Activated CD8-positive, alpha-beta memory T cell treated with anti-CD3 and anti-CD28 coated beads, Interleukin-2, amount 50 U/mL, for 1 hour (primary cell): ENCODE results near the gene C15orf40.
"Not testable (repeated sequence)": the region's sequence is repeated elsewhere in the genome, so short reads cannot be mapped to it uniquely, and the experiment has no call there.

Source experiments
- DNase-seq: peaks from one replicate; pipeline ENCODE4 v3.0.0-alpha.2; 2020; ENCODE audit errors: extremely low read depth

C15orf40 gene

DNA sequence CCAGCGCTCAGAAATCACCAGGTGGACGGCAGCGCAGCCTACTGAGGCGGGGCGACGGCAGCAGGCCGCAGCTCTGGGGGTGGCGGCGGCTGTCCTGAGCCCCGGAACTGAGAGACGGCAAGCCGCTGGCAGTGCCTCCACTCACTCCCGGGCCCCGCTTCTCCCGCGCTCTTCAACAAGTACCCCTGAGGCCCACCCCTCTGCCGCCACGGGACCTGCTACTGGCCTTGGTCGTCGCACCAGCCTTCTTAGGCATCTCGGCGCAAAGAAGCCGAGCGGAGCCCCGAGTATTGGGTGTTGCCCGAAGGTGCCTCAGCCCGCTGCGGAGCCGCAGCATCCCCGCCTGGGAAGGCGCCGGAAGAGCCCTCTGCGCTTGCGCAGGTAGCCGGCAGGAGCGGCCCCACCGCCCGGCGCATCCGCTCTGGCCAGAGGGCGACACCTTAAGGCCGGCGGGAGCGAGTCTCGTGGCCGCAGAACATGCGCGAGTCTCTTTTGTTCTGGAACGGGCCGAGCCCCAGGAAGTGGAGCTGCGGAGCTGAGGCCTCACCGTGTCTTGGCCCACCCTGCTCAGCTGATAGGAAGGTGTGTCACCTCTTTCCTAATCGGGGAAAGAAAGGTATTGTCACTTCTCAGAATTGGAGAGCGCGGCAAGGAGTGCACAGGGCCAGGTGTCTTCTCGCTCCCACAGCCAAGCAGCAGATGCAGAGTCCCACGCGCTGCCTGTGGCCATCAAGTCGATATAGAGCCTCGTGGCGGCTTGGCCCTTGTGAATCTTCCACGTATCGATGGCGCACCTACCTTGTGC, at the start of gene C15orf40:
TSS of gene C15orf40 (minus strand) at position 369 of the 805 bp plus-strand sequence. CDS start at position 337, 32 bp downstream.
- peak; percentile 69 for DNase-seq

DNA sequence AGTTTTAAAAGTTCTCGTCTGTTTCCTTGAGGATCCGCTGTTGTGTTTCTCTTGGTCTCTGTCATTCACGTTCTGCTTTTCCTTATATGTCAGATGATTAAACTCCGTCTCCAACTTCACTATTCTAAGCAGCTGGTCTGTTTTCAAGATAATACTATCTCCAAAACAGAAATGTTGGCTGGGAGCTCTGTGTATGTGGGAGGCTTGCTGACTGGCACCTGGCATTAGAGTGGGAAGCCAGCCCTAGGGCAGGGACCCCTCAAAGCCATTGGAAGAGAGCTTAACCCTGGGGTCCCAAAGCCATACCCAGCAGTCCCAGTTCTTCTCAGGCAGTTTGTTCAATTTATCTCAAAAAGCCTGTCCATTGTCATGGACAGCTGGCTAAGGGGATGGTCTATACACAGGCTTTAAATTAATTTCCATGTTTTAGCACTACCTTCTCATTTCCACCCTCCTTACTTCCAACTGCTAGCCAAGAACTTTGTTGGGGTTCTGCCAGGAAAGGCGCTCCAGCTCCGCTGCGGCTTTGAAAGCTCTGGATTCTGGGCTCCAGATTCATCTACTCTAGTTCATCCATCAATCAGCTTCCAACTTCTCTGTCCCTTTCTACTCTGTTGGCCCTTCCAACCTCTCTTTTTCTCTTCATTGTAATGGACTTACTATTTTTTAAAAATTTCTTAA, 46.4 kb upstream of the C15orf40 start:
- no peak for DNase-seq

GRCh38 chr15:83057002-83057401, 45.6 kb upstream of the C15orf40 start:
- DNase-seq: no peak

GRCh38 chr15:83053151-83053550, 41.7 kb upstream of the C15orf40 start:
- no peak for DNase-seq

DNA sequence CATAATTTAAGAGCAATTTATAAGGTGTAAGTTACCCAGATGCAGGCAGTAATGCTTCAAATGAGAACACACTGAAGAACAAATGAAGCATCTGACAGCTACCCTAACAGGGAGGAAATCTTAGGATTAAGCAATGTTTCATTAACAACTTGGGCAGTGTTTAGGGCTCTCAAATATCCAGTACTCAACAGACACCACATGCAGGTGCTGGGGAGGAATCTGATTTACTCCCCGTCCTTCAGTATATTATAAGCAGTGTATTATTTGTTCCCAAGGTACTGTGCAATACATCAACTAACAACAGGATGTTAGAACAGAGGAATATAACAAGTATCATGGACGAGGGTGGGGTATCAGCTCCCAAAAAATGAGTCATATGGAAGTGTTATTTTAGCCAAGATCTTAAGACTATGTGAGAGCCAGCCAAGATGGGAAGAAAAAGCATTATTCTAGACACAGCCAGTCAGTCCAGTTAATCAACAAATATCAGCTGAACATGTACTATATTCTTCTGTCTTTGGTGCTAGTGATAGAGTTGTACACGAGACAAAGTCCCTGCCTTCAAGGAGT, 35.2 kb upstream of the C15orf40 start:
- no peak for DNase-seq

- no peak for DNase-seq
These were observed 32.7 kb upstream of the C15orf40 start for GRCh38 chr15:83044156-83044555.

DNA sequence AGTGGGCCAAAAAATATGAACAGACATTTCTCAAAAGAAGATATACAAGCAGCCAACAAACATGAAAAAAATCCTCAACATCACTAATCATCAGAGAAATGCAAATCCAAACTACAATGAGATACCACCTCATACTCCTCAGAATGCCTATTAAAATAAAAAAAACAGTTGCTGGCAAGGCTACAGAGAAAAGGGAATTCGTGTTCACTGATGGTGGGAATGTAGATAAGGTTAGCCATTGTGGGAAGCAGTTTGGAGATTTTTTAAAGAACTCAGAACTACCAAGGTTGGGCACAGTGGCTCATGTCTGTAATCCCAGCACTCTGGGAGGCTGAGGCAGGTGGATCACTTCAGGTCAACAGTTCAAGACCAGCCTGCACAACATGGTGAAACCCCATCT, 27.8 kb upstream of the C15orf40 start:
- no peak for DNase-seq

- no peak for DNase-seq
These were observed 24.8 kb upstream of the C15orf40 start for GRCh38 chr15:83036253-83036652.

GRCh38 chr15:83031234-83031633, 19.8 kb upstream of the C15orf40 start:
- not testable (repeated sequence) for DNase-seq

DNA sequence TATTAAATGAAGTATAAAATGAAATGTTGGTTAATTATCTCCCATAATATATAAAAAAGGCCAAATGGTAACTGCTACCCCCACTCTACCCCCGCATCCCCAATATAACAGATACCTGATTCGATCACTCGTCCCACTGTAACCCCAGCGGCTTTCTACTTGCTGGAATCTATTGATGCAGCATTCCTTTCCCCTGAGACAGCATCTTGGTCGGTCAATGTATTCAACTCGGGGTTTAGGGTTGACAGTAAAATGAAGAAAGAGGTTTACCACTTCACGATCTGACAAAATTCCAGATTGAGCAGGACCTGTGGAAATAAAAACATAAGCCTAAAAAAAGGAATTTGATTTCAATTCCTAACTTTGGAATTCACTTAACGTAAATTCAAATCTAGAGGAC, 18.6 kb upstream of the C15orf40 start:
- DNase-seq: no peak

GRCh38 chr15:83018436-83018835, 7.0 kb upstream of the C15orf40 start:
- DNase-seq: no peak

DNA sequence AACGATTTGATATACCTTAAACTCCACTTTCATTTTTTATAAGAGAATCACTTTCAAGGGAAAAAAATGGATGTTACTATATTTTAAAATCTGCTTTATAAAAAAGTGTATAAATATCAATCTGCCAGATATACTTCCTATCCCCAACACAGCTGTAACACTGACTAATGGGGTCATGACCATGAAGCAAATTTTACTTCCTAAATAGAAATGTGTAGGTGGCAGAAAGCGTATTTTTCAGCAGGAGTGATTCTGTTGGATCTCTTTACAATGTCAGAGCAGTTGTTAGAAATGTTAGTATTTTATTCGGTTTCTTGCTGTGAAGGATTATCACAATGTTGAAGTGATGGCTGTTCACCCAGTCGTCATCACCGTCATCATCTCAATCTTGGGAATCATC, 5.5 kb upstream of the C15orf40 start:
- no peak for DNase-seq

DNA sequence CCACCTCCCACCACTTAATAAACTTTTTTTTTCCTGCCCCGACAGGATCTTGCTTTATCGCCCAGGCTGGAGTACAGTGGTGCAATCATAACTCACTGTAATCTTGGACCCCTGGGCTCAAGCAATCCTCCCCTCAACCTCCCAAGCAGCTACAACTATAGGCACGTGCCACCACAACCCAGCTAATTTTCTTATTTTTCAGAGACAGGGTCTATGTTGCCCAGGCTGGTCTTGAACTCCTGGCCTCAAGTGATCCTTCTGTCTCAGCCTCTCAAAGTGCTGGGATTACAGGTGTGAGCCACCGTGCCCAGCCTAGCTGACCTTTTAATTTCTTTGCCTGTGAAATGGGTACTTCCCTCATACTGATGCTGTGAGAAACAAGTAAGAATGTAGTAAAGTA, 3.9 kb upstream of the C15orf40 start:
- no peak for DNase-seq

- no peak for DNase-seq
These were observed 2.8 kb upstream of the C15orf40 start for GRCh38 chr15:83014205-83014653.

DNA sequence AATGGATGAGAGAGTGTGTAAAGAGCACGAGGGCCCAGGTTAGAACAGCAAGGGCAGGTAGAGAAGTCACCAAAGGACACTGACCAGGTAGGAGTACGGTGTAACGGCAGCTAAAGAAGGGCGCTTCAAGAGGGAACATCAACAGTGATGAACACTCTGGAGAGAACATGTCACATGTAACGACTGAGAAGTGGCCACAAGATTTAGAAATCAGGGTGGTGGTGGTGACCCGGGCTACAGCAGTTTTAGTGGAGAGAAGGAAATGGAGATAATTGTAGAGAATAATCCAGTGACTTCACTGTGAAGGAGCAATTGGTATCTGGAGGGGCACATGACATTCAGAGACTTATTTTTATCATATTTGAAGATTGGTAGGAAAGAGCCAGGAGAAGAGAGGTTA, 1.2 kb upstream of the C15orf40 start:
- no peak for DNase-seq

GRCh38 chr15:83012076-83012426, 612 bp upstream of the C15orf40 start:
- no peak for DNase-seq

GRCh38 chr15:83010709-83011270, 649 bp downstream of the C15orf40 start:
- DNase-seq: peak; percentile 48

DNA sequence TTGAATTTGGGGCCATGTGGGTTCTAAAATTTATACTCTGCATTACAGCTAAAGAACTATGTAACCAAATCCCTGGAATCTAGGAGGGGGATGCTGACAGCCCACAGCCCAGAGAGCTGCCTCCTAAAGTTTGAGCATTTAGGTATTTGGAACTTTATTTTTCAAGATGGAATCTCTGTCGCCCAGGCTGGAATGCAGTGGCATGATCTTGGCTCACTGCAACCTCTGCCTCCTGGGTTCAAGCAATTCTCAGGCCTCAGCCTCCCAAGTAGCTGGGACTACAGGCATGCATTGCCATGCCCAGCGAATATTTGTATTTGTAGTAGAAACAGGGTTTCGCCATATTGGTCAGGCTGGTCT, 10.8 kb downstream of the C15orf40 start:
- not testable (repeated sequence) for DNase-seq

DNA sequence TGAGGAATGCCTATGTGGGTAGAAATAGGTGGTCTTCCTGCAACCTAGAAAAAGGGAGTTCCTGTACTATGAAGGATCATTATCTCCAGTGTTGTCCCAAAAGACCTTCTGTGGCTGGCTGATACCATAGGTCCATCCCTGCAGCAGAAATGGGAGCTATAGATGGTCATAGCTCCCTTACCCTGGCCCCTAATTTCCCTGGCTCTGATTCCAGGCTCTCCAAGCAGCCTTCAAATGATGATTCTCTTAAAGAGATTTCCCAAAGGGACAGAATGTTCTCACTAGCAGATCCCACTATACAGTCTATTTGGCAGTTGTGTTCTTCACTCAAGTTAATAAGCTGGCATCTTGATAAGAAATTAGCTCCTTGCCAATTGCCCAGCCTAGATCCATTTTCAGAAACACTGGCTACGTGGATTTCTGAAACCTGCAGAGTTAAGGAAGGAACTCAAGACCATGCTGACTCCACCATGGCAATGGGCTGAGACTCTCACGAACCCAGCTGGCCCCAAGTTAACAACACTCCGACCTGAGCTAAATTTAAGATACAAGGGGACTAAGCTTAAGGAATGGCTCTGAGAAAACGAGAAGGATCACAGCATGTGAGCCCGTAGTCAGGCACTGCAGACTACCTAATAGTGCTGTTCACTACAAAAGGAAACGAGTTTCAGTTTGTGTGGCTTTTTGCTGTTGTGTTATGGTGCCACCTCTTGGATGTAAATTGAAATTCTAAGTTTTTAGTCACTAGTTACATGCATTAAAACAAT, 11.4 kb downstream of the C15orf40 start:
- DNase-seq: no peak

DNA sequence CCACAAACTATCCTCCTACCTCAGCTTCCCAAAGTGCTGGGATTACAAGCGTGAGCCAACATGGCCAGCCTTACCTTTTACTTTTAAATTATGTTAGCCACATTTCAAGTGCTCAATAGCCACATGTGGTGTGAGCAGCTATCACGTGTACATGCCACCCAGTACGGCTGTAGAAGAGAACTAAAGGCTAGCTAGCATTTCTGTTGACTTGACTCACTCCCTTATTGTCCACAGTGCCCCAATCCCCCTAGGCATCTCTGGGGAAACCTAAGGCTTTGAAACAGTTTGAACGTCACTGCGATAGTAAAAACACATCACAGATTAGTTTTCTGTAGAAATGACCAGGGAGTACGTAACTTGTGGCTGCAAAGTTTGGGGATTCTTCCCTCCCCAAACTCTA, 12.0 kb downstream of the C15orf40 start:
- no peak for DNase-seq

DNA sequence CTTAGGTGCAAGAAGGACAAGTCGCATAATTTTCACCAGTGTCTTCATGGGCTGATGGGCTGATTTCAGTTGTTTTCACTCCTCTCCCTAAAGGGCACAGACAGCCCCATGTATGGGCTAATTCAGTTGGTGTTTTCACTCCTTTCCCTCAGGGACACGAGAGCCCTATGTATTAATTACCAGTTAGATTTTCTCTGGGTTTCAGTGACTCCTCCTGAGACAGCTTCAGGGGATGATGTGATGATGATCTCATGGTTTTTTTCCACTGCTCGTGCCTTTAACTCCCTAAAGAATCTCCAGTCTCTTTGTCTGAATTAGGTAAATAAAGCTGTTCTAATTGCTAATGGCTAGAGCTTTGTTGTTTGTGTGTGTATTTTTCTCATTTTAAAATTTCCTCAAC, 15.5 kb downstream of the C15orf40 start:
- DNase-seq: no peak

DNA sequence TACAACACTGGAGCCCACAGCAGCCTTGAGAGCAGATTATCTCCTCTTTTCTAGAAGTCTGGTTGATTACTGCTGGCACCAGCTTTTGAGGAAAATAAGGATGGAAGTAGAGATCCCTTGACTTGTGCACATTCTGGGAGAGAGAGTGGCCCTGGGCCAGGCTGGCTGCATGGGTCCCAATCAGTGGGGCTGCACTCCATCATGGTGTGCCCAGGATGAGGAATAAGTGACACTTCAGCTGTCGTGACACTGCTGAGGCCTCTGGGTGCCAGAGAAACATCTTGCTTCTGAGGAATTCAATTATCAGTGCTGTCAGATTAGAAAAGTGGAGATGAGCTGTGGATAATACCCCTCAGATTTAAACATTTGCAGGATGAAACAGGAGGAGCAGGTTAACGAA, 16.4 kb downstream of the C15orf40 start:
- no peak for DNase-seq
